Retinal pigment epithelial cell (primary cell): ENCODE results near the gene AIDA.

ENCODE experiments used
- DNase-seq: peaks from one replicate; pipeline ENCODE4 v3.0.0-alpha.2; 2010; ENCODE audit warnings: low read depth
- H3K4me3 ChIP-seq: 2 replicates; pipeline ENCODE4 v1.5.1; 2011; ENCODE audit warnings: mild to moderate bottlenecking, low read length, control low read depth, moderate library complexity
- CTCF ChIP-seq: conservative IDR thresholded peaks from 2 replicates; pipeline ENCODE4 v1.5.1; 2011; ENCODE audit warnings: low read depth, low read length, control low read depth, inconsistent platforms

The AIDA gene

GRCh38 chr1:222712253-222713090 is at the start of gene AIDA, which contains the start of gene BROX:
Gene AIDA, minus strand, starts transcription at chr1:222712491. Its CDS starts 174 bp downstream, at chr1:222712317.
Gene BROX, plus strand, starts transcription at chr1:222712564. Its CDS starts 3,136 bp downstream, at chr1:222715700.
- no peak for TF ChIP-seq CTCF
- H3K4me3 ChIP-seq = peak within 1 kb of the TSS; percentile 100
- DNase-seq = peak; percentile 33

GRCh38 chr1:222761083-222761482 is 48.8 kb upstream of the AIDA start:
- TF ChIP-seq CTCF = no peak
- H3K4me3 ChIP-seq = no peak overlapping the region
- no peak for DNase-seq

GRCh38 chr1:222759451-222760035 is 47.3 kb upstream of the AIDA start:
- no peak for TF ChIP-seq CTCF
- H3K4me3 ChIP-seq = no peak overlapping the region
- DNase-seq = no peak

- DNase-seq = no peak
Measured at GRCh38 chr1:222757646-222758268, 45.5 kb upstream of the AIDA start.

GRCh38 chr1:222754366-222755139 is 42.3 kb upstream of the AIDA start:
- H3K4me3 ChIP-seq = no peak overlapping the region
- TF ChIP-seq CTCF = no peak
- peak; percentile 23 for DNase-seq

More at GRCh38 chr1:222757646-222758268, 45.5 kb upstream of the AIDA start:
- no peak overlapping the region for H3K4me3 ChIP-seq
- no peak for TF ChIP-seq CTCF

- DNase-seq = no peak
- no peak for TF ChIP-seq CTCF
- no peak overlapping the region for H3K4me3 ChIP-seq
Measured at GRCh38 chr1:222751255-222751654, 39.0 kb upstream of the AIDA start.
